Left ventricle myocardium inferior (tissue), 1 donor: ENCODE results near the gene ABCA2. TPM values are rescaled to one million over a fixed set of nuclear protein-coding genes. Genes with fewer than 3 reads are reported as not detected.

Experiments
- DNase-seq: peaks from one replicate; pipeline ENCODE4 v3.0.0-alpha.2; 2020
- H3K27ac ChIP-seq: fragments of 200-600 bp; replicated peaks from 2 replicates; pipeline ENCODE4 v1.8.0; 2021
- H3K27me3 ChIP-seq: fragments of 200-600 bp; 2 replicates; pipeline ENCODE4 v1.8.0; 2021; ENCODE audit warnings: low read depth
- H3K36me3 ChIP-seq: fragments of 200-600 bp; 2 replicates; pipeline ENCODE4 v1.8.0; 2021
- H3K4me1 ChIP-seq: fragments of 200-600 bp; 2 replicates; pipeline ENCODE4 v1.8.0; 2021
- H3K4me3 ChIP-seq: fragments of 200-600 bp; 2 replicates; pipeline ENCODE4 v1.8.0; 2021; ENCODE audit warnings: mild to moderate bottlenecking, moderate library complexity
- H3K9me3 ChIP-seq: fragments of 200-600 bp; replicated peaks from 2 replicates; pipeline ENCODE4 v1.8.0; 2021
- intact Hi-C: fragments of 100-400 bp; cut with micrococcal nuclease; formaldehyde crosslinking; loops from one replicate; pipeline ENCODE4 v1.11.0; 2022
- total RNA-seq: library from RNA; stranded (reverse); fragmentation: NEBNext Ultra II Directional; extraction: Animal tissue kit (Norgen Biotek cat#: 25700); gene quantifications from one replicate; pipeline ENCODE4 v1.2.1, GENCODE V29; 2021
- TF ChIP-seq, protein P1 (sequence below): fragments of 200-600 bp; IDR thresholded peaks from 2 replicates; pipeline ENCODE4 v1.8.0; 2021; ENCODE audit warnings: antibody characterized with exemption, mild to moderate bottlenecking, borderline replicate concordance
- donor health status: DM: no; HTN: yes; CAD: no; lungs with severe emphysema.

The ABCA2 gene
- total RNA-seq, 1 donor from 2014 or later = 29.9 TPM

DNA sequence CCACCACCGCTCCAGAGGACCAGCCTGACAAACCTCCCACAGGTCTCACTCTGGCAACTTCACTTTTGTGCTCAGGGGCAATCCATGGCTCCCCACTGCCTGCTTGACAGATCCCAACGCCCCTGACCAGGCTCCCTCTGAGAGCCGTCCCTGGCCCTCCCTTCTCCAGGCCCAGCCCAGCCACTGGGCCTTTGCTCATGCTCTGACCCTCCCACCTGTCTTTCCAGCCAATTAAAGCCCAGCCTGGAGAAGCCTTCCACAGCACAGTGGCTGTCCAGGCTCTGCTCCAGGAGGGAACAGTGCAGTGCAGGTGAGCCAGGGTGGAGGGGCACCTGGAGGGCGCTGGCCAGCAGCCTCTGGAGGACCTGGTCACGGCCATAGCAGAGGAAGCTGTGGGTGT lies 22.5 kb upstream of the ABCA2 start:
- TF ChIP-seq, protein P1, sequence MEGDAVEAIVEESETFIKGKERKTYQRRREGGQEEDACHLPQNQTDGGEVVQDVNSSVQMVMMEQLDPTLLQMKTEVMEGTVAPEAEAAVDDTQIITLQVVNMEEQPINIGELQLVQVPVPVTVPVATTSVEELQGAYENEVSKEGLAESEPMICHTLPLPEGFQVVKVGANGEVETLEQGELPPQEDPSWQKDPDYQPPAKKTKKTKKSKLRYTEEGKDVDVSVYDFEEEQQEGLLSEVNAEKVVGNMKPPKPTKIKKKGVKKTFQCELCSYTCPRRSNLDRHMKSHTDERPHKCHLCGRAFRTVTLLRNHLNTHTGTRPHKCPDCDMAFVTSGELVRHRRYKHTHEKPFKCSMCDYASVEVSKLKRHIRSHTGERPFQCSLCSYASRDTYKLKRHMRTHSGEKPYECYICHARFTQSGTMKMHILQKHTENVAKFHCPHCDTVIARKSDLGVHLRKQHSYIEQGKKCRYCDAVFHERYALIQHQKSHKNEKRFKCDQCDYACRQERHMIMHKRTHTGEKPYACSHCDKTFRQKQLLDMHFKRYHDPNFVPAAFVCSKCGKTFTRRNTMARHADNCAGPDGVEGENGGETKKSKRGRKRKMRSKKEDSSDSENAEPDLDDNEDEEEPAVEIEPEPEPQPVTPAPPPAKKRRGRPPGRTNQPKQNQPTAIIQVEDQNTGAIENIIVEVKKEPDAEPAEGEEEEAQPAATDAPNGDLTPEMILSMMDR = no peak
- no peak overlapping the region for H3K27ac ChIP-seq
- H3K4me1 ChIP-seq = peaks cover 55% of the 10 kb centered on the region
- H3K36me3 ChIP-seq = no peaks in the 10 kb centered on the region
- no peak for DNase-seq
- intact Hi-C loops = no loop called here
- H3K9me3 ChIP-seq = no peaks in the 10 kb centered on the region
- H3K4me3 ChIP-seq = no peak overlapping the region
- peaks cover 81% of the 10 kb centered on the region for H3K27me3 ChIP-seq

DNA sequence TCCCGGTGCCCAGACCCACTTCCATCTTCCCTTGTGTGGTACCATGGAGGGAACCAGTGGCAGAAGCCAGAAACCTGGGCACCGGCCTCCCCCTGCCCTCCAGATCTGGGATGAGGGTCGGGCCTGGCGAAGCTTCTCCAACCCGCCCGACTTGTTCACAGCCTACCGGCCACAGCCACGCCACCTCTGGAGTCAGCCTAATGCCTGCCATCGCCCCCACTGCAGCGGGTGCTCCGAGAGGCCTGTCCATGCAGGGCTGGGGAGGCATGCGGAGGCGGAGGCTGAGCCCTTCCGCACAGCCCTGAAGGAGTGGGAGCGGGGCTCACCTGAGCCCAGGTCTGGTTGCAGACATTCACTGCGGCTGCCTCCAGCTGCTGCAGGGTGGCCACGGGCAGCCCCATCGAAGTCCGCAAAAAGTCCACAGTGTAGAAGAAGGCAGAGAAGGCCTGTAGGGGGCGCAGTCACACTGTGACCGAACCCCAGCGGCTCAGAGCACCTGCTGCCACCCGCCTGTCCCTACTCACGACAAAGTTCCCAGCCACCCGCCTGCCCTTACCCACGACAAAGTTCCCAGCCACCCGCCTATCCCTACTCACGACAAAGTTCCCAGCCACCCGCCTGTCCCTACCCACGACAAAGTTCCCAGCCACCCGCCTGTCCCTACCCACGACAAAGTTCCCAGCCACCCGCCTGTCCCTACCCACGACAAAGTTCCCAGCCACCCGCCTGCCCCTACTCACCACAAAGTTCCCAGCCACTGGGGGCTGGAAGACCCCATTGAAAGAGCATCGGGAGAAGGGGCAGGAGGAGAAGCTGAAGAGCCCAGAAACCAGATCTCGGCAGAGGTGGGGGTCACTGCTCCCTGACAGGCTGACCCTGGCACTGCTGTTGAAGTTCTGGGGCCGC lies 21.8 kb upstream of the ABCA2 start:
- TF ChIP-seq, protein P1 = peak; percentile 65
- no peaks in the 10 kb centered on the region for H3K9me3 ChIP-seq

DNA sequence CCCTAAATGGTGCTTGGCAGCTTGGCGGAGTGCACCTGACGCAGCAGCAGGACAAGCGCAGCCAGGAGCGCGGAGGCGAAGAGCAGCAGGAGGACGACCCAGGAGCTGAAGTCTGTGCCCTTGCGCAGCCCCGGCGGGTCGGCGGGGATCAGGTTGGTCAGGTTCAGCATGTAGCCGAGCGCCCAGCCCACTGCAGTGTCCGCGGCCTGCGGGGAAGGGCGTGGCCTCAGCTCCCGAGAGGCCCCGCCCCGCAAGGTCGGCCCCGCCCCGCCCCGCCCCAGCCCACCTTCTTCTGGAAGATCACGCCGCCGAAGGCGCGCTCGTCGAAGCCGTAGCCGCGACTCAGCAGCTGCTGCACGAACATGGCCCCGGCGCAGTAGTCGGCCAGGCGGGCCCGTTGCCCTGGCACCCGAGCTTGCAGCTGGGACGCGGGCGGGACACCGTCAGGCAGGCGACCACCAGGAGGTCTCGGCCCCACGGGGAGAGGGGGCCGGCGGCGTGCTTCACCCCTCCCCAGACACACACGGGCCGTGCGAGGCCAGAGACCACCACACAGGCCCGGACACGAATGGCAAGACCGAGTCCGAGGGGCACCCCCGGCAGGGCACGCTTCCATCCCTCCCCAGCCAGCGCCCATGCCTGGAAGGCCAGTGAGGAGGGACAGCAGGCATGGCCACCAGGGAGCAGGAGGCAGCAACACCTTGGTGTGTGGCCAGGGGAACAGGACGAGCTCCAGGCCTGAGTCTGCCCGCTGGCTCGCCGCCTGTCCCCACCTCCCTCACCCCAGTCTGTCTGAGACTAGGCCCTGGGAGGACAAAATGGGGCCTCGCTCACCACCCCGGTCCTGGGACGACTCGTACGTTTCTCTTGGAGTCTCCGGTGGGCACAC lies 20.9 kb upstream of the ABCA2 start:
- TF ChIP-seq, protein P1 = no peak
- no peak for DNase-seq
- peaks cover 71% of the 10 kb centered on the region for H3K27me3 ChIP-seq
- no peaks in the 10 kb centered on the region for H3K36me3 ChIP-seq
- no peak overlapping the region for H3K27ac ChIP-seq
- peaks cover 54% of the 10 kb centered on the region for H3K4me1 ChIP-seq
- no peaks in the 10 kb centered on the region for H3K9me3 ChIP-seq
- H3K4me3 ChIP-seq = no peak overlapping the region
- intact Hi-C loops = no loop called here

More for the DNA sequence above, 21.8 kb upstream of the ABCA2 start:
- no peak overlapping the region for H3K27ac ChIP-seq
- H3K27me3 ChIP-seq = peaks cover 80% of the 10 kb centered on the region
- intact Hi-C loops = no loop called here
- H3K36me3 ChIP-seq = no peaks in the 10 kb centered on the region
- no peak overlapping the region for H3K4me3 ChIP-seq
- peaks cover 54% of the 10 kb centered on the region for H3K4me1 ChIP-seq
- DNase-seq = no peak

DNA sequence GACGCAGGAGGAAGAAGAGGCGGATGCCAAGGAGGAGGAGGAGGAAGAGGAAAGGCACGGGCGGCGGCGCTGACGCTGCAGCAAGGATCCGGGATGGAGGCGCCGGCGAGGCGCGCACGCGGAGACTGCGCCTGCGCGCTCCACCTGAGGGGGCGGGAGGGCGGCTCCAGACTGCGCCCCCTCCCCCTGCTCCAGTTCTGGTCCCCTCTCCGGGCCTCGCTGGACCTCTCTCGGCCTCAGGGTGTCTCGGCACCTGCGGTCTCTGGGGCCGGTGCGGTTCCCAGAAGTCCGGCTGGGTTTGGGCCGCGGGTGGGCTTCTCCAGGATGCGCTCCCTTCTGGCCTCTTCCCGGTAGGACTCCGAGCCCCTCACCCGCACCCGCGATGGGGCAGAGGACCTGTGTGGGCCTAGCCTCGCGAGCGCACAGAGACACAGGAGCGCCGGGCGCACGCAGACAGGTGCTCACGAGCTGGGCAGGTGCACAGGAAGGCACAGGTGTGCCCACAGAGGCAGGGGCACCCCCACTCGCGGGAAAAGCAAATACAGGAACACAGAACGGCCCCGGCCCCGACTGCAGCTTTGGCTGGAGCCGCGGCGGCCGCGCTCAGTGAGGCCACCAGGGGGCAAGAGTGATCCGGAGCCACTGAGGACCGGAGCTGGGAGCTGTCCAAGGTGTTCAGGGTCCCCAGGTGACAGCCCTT lies 18.2 kb upstream of the ABCA2 start, which contains the start of gene NPDC1:
NPDC1 (minus strand) TSS at position 90 of the 700 bp plus-strand sequence. CDS start 188 bp downstream, outside the sequence.
- peak; percentile 79 for DNase-seq
- intact Hi-C loops = no loop called here
- H3K27me3 ChIP-seq = peaks cover 45% of the 10 kb centered on the region

More for the DNA sequence above, 18.2 kb upstream of the ABCA2 start, which contains the start of gene NPDC1:
- TF ChIP-seq, protein P1 = peak; percentile 90
- Histone ChIP-seq H3K9me3 (no peaks in the 10 kb centered on the region), H3K4me3 (peak within 1 kb of the TSS; percentile 80), H3K36me3 (peaks cover 9% of the 10 kb centered on the region), H3K27ac (peak within 1 kb of the TSS; percentile 93), H3K4me1 (peaks cover 62% of the 10 kb centered on the region)
